GM06990 (cell line): ENCODE data around the gene MYO9A.

Experiments used
- DNase-seq: peaks from one replicate; pipeline ENCODE4 v3.0.0-alpha.2; 2011; ENCODE audit not compliant: insufficient read length; ENCODE audit errors: extremely low read depth
- H3K27me3 ChIP-seq: replicated peaks from 2 replicates; pipeline ENCODE4 v1.6.0; 2011; ENCODE audit warnings: low read length; ENCODE audit not compliant: control insufficient read depth, insufficient read depth
- H3K36me3 ChIP-seq: 2 replicates; pipeline ENCODE4 v1.5.1; 2011; ENCODE audit warnings: low read length; ENCODE audit not compliant: control insufficient read depth, insufficient read depth
- H3K4me3 ChIP-seq: replicated peaks from 2 replicates; pipeline ENCODE4 v1.5.1; 2011; ENCODE audit warnings: low read depth, mild to moderate bottlenecking, control low read depth, low read length
- TF ChIP-seq, protein P1 (sequence below): IDR thresholded peaks from 2 replicates; pipeline ENCODE4 v1.5.1; 2011; ENCODE audit warnings: low read length, control low read depth, mild to moderate bottlenecking, inconsistent platforms; ENCODE audit not compliant: insufficient read depth, poor library complexity, severe bottlenecking

The MYO9A gene

DNA sequence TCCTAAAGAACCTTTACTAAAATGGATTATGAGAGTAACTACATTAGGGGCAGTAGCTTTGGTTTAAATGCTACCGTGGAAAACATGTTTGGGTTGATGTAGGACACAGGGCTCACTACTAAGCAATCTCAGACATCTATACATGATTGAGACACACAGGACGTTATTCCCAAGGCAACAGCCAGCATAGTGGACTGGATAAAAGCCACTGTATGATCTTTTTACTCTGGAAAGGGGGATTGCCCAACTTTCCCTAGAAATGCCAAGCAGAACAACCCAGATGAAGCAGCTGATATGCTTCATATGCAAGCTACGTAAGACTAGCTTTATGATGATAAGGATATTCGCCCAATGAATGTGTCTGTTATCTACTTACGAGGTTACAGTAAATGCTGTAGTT, 144.6 kb downstream of the MYO9A start:
- TF ChIP-seq, protein P1, sequence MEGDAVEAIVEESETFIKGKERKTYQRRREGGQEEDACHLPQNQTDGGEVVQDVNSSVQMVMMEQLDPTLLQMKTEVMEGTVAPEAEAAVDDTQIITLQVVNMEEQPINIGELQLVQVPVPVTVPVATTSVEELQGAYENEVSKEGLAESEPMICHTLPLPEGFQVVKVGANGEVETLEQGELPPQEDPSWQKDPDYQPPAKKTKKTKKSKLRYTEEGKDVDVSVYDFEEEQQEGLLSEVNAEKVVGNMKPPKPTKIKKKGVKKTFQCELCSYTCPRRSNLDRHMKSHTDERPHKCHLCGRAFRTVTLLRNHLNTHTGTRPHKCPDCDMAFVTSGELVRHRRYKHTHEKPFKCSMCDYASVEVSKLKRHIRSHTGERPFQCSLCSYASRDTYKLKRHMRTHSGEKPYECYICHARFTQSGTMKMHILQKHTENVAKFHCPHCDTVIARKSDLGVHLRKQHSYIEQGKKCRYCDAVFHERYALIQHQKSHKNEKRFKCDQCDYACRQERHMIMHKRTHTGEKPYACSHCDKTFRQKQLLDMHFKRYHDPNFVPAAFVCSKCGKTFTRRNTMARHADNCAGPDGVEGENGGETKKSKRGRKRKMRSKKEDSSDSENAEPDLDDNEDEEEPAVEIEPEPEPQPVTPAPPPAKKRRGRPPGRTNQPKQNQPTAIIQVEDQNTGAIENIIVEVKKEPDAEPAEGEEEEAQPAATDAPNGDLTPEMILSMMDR: no peak
- Histone ChIP-seq H3K27me3 (no peaks in the 10 kb centered on the region), H3K36me3 (no peaks in the 10 kb centered on the region), H3K4me3 (no peak overlapping the region)
- DNase-seq: no peak

DNA sequence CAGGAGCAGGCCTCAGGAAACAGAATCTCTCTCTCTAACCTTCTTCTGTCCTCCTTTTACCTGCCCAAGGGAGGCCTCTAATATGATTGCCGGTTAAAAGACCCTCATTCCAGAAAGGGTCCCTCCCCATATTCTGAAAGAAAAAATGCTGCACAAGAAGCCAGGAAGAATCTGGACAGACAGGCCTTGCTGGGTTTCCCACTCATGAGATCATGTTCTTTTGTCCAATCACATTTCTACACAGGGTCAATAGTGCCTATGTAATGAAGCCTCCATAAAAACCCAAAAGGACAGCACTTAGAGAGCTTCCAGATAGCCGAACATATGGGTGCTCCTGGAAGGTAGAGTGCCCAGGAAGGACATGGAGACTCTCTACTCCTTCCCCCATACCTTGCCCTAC, 146.0 kb downstream of the MYO9A start:
- Histone ChIP-seq H3K36me3 (no peaks in the 10 kb centered on the region), H3K4me3 (no peak overlapping the region), H3K27me3 (no peaks in the 10 kb centered on the region)
- TF ChIP-seq, protein P1: no peak
- no peak for DNase-seq

DNA sequence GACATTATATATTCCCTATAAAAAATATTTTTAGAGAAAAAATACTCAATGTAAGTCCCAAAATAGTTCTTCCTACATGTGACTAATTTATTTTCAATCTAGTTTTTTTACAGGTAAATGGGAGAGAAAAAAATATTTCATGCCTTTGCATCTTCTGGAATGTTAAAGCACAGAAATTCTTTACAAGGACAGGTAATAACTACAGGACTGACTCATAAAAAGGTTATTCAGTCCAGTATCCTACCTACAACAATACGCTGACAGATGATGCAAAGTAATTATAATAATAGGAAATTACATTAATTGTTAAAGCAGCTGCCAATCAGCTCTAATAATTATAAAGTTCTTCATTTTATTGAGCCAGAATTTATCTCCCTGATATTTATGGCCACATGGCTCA, 147.5 kb downstream of the MYO9A start:
- Histone ChIP-seq H3K4me3 (no peak overlapping the region), H3K36me3 (no peaks in the 10 kb centered on the region), H3K27me3 (no peaks in the 10 kb centered on the region)
- DNase-seq: no peak
- TF ChIP-seq, protein P1: no peak

DNA sequence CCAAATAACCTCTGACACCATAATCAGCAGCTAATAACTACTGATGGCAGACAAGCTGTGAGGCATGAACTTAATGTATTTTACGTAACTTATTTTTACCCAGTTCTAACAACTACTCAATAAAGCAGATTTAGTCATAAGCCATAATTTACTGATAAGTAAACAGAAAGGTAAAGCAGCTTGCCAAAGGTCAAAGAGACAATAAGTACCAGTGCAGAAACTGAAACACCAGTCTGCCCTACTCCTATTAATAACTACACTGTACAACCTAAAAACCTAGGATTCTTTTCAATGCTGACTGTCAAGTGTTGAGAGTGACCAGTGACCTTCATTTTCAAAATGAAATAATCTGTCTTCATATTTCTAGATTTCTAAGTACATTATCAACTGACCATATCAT, 155.4 kb downstream of the MYO9A start:
- DNase-seq: no peak
- Histone ChIP-seq H3K36me3 (no peaks in the 10 kb centered on the region; the same call in 1 of the 2 replicates), H3K4me3 (no peak overlapping the region), H3K27me3 (no peaks in the 10 kb centered on the region)
- TF ChIP-seq, protein P1: no peak

DNA sequence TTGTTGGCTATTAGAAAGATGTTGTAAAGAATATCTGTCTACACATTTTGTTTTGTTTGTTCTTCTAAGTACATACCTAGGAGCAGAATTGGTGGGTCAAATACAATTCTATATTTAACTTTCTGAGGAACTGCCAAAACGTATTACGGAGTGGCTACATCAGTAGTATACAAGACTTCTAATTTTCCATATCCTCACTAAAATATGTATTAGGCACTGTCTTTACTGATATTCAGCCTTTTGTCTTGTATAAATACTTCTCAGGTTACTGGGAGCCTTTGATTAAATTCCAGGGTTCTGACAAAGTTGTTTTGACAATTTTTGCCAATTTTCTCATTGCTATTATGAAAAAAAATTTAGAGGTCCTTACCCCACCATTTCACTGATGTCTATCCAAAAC, 160.9 kb downstream of the MYO9A start:
- no peaks in the 10 kb centered on the region; the same call in 1 of the 2 replicates for H3K36me3 ChIP-seq
- DNase-seq: no peak
- TF ChIP-seq, protein P1: no peak
- no peaks in the 10 kb centered on the region for H3K27me3 ChIP-seq
- H3K4me3 ChIP-seq: no peak overlapping the region

DNA sequence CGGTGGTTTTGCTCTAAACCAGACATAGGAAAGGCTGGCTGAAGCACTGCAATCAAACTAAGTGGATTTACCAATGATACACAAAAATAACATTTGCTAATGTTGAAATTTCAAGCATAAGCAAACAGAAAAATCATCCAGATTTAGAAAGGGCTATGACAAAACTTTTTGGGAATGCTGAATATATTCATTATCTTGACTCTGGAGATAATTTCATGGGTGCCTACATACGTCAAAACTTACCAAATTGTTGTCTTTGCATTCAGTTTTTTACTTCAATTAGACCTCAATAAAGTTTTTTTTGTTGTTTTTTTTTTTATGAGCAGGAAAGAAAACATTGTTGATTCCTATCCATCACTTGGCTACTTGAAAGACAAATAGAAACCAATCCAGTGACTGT, 166.8 kb downstream of the MYO9A start:
- no peak for DNase-seq
- H3K4me3 ChIP-seq: no peak overlapping the region
- TF ChIP-seq, protein P1: no peak
- H3K27me3 ChIP-seq: no peaks in the 10 kb centered on the region
- H3K36me3 ChIP-seq: no peaks in the 10 kb centered on the region
